Keratinocyte (primary cell): ENCODE results near the gene IGF2BP2. TPM values are rescaled to one million over a fixed set of nuclear protein-coding genes. Genes with fewer than 3 reads are reported as not detected.
A peak's percentile ranks its signal among the peaks of the same experiment; 100 is the strongest.

Experiments
- DNase-seq: peaks from one replicate; pipeline ENCODE4 v3.0.0-alpha.2; 2011; ENCODE audit warnings: low read depth, missing footprints, low spot score
- FAIRE-seq: peaks from 2 replicates; lab custom pipeline; 2011; peaks lifted over from hg19 to GRCh38; lab: Jason Lieb, UNC
- H2AFZ ChIP-seq: 2 replicates; pipeline ENCODE4 v1.6.0; 2012; ENCODE audit warnings: low read length, control low read depth, inconsistent platforms; ENCODE audit not compliant: control insufficient read depth
- H3K27ac ChIP-seq: 2 replicates; pipeline ENCODE4 v1.5.1; 2011; ENCODE audit warnings: low read length; ENCODE audit not compliant: control insufficient read depth, insufficient read depth
- H3K27me3 ChIP-seq: 3 replicates; pipeline ENCODE4 v1.6.0; 2011; ENCODE audit warnings: low read length; ENCODE audit not compliant: control insufficient read depth, insufficient read depth; ENCODE audit errors: extremely low read depth
- H3K36me3 ChIP-seq, 2 experiments: 2 replicates in 1 of 2; 3 replicates in 1 of 2; pipeline ENCODE4 v1.5.1; 2011; ENCODE audit warnings: low read length in 2 of 2, mild to moderate bottlenecking in 1 of 2; ENCODE audit not compliant: control insufficient read depth in 2 of 2, insufficient read depth in 2 of 2; ENCODE audit errors: extremely low read depth in 1 of 2
- H3K4me1 ChIP-seq: 3 replicates; pipeline ENCODE4 v1.5.1; 2011; ENCODE audit warnings: low read length; ENCODE audit not compliant: control insufficient read depth, insufficient read depth; ENCODE audit errors: extremely low read depth
- H3K4me2 ChIP-seq: 3 replicates; pipeline ENCODE4 v1.6.0; 2011; ENCODE audit warnings: low read depth, low read length; ENCODE audit not compliant: control insufficient read depth, insufficient read depth; ENCODE audit errors: extremely low read depth
- H3K4me3 ChIP-seq, 3 experiments: fragments of 200-600 bp in 1 of 3; sonication (generic) in 1 of 3; 2 replicates in 2 of 3; 3 replicates in 1 of 3; pipeline ENCODE4 v1.5.1; 2011 to 2016; ENCODE audit warnings: low read length in 3 of 3, mild to moderate bottlenecking in 3 of 3, control low read depth in 2 of 3, inconsistent platforms in 1 of 3, low read depth in 1 of 3, mixed read lengths in 1 of 3, mixed run types in 1 of 3, moderate library complexity in 1 of 3; ENCODE audit not compliant: control insufficient read depth in 2 of 3, insufficient read depth in 2 of 3; ENCODE audit errors: extremely low read depth in 1 of 3
- H3K79me2 ChIP-seq: 2 replicates; pipeline ENCODE4 v1.6.0; 2012; ENCODE audit warnings: low read length; ENCODE audit not compliant: control insufficient read depth, insufficient read depth
- H3K9ac ChIP-seq: 3 replicates; pipeline ENCODE4 v1.6.0; 2011; ENCODE audit warnings: low read length; ENCODE audit not compliant: control insufficient read depth, insufficient read depth; ENCODE audit errors: extremely low read depth
- H3K9me1 ChIP-seq: 3 replicates; pipeline ENCODE4 v1.6.0; 2011; ENCODE audit warnings: low read length; ENCODE audit not compliant: control insufficient read depth, insufficient read depth; ENCODE audit errors: extremely low read depth
- H3K9me3 ChIP-seq: 2 replicates; pipeline ENCODE4 v1.5.1; 2012; ENCODE audit warnings: low read depth, low read length; ENCODE audit not compliant: control insufficient read depth
- H4K20me1 ChIP-seq: 3 replicates; pipeline ENCODE4 v1.6.0; 2011; ENCODE audit warnings: low read length; ENCODE audit not compliant: control insufficient read depth, insufficient read depth; ENCODE audit errors: extremely low read depth
- CTCF ChIP-seq, 3 experiments: IDR thresholded peaks in 1 of 3; conservative IDR thresholded peaks in 1 of 3; optimal IDR thresholded peaks in 1 of 3; 2 replicates in 2 of 3; 3 replicates in 1 of 3; pipeline versions ENCODE3 to v1.5.1; 2011; ENCODE audit warnings: low read length in 3 of 3, mild to moderate bottlenecking in 3 of 3, moderate library complexity in 2 of 3, control low read depth in 1 of 3, inconsistent platforms in 1 of 3; ENCODE audit not compliant: insufficient read depth in 2 of 3; ENCODE audit errors: extremely low read depth in 1 of 3
- EZH2 ChIP-seq: IDR thresholded peaks from one replicate; pipeline ENCODE4 v1.6.1; 2012; ENCODE audit warnings: inconsistent platforms, mild to moderate bottlenecking, low read length, moderate library complexity
- dilution Hi-C: fragments of 300-500 bp; cut with MboI; formaldehyde crosslinking; loops from one replicate; pipeline ENCODE4 v1.7.0; 2020; ENCODE audit warnings: low sequenced_read_pairs; ENCODE audit not compliant: extremely low pct_ligation_motif_present
- polyA plus RNA-seq, 5 experiments: library from polyadenylated mRNA; depleted of rRNA in 3 of 5; stranded (reverse) in 3 of 5; stranded (forward) in 1 of 5; unstranded in 1 of 5; fragments of >200 nt; gene quantifications; 1 replicate in 1 of 5; 2 replicates in 3 of 5; 3 replicates in 1 of 5; pipeline versions ENCODE4 v1.2.1 to v1.2.3, GENCODE V29; 2011 to 2012; ENCODE audit warnings: missing spikeins in 2 of 5, low read depth in 1 of 5, low replicate concordance in 1 of 5

The IGF2BP2 gene
- polyA plus RNA-seq, 1 donor (not counting 4 experiments of a cell fraction or from before 2014, with no cell fraction given) = 21.2 TPM

GRCh38 chr3:185687271-185687878, 137.5 kb downstream of the IGF2BP2 start:
- Histone ChIP-seq H3K9me1 (no peaks in the 10 kb centered on the region), H3K79me2 (peaks cover 19% of the 10 kb centered on the region), H3K4me2 (peak overlapping the region; percentile 23), H3K36me3 (peaks cover 27 to 31% of the 10 kb centered on the region in 2 experiments), H4K20me1 (no peaks in the 10 kb centered on the region), H3K27me3 (no peaks in the 10 kb centered on the region), H2AFZ (no peak overlapping the region), H3K9me3 (no peaks in the 10 kb centered on the region), H3K4me1 (peaks cover 26% of the 10 kb centered on the region), H3K4me3 (no peak overlapping the region), H3K27ac (peak overlapping the region; percentile 77), H3K9ac (no peak overlapping the region)
- no peak for TF ChIP-seq CTCF (optimal IDR thresholded peaks at IDR 0.05 in 1 of 3, IDR thresholded peaks at IDR 0.05 in 1 of 3, conservative IDR thresholded peaks at IDR 0.05 in 1 of 3; ENCODE audit: extremely low read depth in 1 of 3, insufficient read depth in 2 of 3, low read length in 3 of 3)
- TF ChIP-seq EZH2 = no peak
- FAIRE-seq (peak; percentile 20), DNase-seq (no peak)
- dilution Hi-C loops = no loop called here

DNA sequence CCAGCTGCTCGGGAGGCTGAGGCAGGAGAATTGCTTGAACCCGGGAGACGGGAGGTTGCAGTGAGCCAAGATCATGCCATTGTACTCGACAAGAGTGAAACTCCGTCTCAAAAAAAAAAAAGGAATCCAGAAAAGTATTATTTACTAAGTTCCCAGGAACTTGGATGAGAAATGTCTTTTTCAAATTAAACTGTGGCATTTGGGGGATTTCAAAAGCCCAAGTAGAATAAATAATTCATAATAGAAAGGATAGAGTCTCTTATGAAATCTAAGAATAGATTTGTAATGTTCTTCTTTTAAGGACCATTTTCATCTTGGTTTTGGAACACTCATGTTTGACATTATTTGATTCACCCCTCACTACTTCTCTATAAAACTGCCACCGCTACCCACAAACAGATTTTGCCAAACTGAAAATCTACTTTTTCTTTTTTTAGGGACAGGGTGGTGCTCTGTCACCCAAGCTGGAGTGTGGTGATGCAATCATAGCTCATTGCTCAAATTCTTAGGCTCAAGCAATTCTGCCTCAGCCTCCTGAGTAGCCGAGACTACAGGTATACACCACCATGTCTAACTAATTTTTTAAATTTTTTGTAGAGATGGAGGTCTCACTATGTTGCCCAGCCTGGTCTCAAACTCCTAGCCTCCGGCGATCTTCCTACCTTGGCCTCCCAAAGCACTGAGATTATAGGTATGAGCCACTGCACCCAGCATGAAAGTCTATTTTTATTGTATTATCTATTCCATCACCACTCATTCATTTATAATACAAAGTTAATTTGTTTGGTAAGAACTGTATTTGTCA, 139.4 kb downstream of the IGF2BP2 start:
- H3K27ac ChIP-seq = no peak overlapping the region
- no peak overlapping the region for H3K4me3 ChIP-seq
- peaks cover 23 to 25% of the 10 kb centered on the region in 2 experiments for H3K36me3 ChIP-seq
- DNase-seq (no peak), FAIRE-seq (no peak)
- H3K9ac ChIP-seq = no peak overlapping the region
- dilution Hi-C loops = no loop called here
- no peaks in the 10 kb centered on the region for H3K9me3 ChIP-seq
- H3K4me2 ChIP-seq = no peak overlapping the region
- H3K4me1 ChIP-seq = peaks cover 25% of the 10 kb centered on the region
- H4K20me1 ChIP-seq = no peaks in the 10 kb centered on the region
- no peaks in the 10 kb centered on the region for H3K9me1 ChIP-seq
- H2AFZ ChIP-seq = no peak overlapping the region
- H3K79me2 ChIP-seq = peaks cover 18% of the 10 kb centered on the region
- H3K27me3 ChIP-seq = no peaks in the 10 kb centered on the region
- no peak for TF ChIP-seq EZH2
- no peak for TF ChIP-seq CTCF (optimal IDR thresholded peaks at IDR 0.05 in 1 of 3, IDR thresholded peaks at IDR 0.05 in 1 of 3, conservative IDR thresholded peaks at IDR 0.05 in 1 of 3; ENCODE audit: extremely low read depth in 1 of 3, insufficient read depth in 2 of 3, low read length in 3 of 3)
